Nucleus accumbens (tissue), 56 donors: ENCODE results near the gene WFIKKN2.
"Not testable (repeated sequence)": the region's sequence is repeated elsewhere in the genome, so short reads cannot be mapped to it uniquely, and the experiment has no call there.

ENCODE experiments used
- DNase-seq, 56 donors: peaks; one replicate each; lab custom pipeline; 2025; lab: John Stamatoyannopoulos, UW

The WFIKKN2 gene, protein sequence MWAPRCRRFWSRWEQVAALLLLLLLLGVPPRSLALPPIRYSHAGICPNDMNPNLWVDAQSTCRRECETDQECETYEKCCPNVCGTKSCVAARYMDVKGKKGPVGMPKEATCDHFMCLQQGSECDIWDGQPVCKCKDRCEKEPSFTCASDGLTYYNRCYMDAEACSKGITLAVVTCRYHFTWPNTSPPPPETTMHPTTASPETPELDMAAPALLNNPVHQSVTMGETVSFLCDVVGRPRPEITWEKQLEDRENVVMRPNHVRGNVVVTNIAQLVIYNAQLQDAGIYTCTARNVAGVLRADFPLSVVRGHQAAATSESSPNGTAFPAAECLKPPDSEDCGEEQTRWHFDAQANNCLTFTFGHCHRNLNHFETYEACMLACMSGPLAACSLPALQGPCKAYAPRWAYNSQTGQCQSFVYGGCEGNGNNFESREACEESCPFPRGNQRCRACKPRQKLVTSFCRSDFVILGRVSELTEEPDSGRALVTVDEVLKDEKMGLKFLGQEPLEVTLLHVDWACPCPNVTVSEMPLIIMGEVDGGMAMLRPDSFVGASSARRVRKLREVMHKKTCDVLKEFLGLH

DNA sequence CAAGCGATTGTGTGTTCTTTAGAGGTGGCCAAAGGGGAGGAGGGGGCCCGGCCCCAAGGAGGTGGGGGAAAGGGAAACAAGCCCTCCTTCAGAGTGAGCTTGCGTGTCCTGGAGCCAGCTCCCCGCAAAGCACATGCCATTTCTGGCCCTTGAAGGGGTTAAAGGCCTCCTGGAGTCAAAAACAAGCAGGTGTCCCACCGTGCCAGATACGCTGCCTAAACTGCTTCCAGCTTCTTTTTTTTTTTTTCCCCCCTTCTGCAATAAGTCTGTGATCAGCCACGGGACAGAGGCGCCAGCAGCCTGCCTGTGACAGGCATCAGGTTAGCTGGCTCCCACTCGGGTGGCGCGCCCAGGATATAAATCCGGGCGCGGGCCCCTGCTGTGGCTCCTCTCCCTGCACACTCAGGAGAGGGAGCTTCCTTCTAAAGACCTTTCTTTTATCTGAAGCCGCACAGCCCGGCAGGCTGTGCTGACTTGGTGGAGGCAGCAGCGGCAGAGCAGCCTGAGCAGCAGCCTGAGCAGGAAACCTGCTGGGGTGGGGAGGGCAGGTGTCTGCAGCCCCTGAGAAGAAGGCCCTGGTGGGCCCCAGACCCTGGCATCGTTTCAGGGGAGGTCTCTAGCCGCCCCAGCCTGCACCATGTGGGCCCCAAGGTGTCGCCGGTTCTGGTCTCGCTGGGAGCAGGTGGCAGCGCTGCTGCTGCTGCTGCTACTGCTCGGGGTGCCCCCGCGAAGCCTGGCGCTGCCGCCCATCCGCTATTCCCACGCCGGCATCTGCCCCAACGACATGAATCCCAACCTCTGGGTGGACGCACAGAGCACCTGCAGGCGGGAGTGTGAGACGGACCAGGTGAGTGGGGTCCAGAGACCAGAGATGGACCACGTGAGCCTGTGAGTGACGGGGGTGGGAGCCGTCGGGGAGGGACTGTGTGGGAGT, at the start of gene WFIKKN2:
Gene WFIKKN2 (plus strand): TSS at position 286 of the 934 bp plus-strand sequence. CDS start 352 bp downstream, at position 638.
- no peak for DNase-seq

GRCh38 chr17:50785946-50786570, 49.3 kb upstream of the WFIKKN2 start:
- DNase-seq: peak in 22 of 56 donors; percentile 3 to 54 (median 12)

DNA sequence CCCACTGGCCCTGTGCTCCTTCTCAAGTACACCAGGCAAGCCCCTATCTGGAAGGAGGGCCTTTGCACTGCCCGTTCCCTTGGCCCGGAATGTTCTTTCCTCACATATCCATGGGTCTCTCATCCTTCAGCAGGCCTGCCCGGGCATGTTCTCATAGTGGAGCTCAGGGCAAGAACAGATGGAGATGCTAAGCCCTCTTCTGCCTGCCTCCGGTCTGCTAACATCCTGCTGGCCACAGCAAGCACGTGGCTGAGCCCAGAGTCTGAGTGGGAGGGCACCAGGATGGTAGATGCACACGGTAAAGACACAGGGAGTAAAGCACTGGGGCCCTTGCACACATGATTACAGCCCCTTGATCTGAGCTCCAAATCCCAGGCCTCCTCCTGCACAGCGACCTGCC, 48.3 kb upstream of the WFIKKN2 start:
- DNase-seq: no peak

DNA sequence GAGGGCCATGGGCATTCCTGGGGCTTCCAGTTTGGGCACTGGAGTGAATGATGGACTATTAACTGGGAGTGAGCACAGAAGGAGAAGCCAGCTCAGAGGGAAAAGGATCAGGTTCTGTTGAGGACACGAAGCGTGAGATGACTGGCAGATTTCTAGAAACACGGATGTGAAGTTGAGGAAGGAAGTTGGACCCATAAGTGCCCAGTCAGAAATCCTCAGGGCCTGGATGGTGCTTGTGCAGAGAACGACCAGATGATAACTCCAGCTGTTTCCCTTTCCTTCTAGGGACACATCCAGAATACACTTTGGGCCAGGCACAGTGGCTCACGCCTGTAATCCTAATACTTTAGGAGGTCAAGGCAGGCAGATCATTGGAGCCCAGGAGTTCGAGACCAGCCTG, 44.8 kb upstream of the WFIKKN2 start:
- DNase-seq: no peak

- no peak for DNase-seq
Measured at GRCh38 chr17:50792132-50792531, 43.3 kb upstream of the WFIKKN2 start.

DNA sequence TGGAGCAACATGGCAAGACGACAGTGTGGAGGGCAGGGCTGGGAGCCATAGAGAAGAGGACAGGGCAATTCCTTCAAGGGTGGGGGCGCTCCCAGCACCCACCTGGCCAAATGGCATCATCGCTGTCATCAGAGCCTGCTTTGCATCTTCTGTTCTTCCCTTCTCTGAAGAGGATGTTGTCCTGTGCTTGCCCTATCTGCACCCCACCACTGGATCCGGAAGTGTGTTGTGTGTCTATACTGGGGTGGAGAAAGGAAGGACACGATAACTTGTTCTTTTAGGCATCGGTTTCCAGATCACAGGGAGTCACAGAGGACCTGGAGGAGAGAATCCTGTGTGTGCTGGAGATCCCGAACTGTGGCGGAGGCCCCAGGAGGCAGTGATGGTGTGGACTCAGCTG, 42.4 kb upstream of the WFIKKN2 start:
- no peak for DNase-seq

- DNase-seq: no peak
Measured at GRCh38 chr17:50794361-50794760, 41.0 kb upstream of the WFIKKN2 start.

DNA sequence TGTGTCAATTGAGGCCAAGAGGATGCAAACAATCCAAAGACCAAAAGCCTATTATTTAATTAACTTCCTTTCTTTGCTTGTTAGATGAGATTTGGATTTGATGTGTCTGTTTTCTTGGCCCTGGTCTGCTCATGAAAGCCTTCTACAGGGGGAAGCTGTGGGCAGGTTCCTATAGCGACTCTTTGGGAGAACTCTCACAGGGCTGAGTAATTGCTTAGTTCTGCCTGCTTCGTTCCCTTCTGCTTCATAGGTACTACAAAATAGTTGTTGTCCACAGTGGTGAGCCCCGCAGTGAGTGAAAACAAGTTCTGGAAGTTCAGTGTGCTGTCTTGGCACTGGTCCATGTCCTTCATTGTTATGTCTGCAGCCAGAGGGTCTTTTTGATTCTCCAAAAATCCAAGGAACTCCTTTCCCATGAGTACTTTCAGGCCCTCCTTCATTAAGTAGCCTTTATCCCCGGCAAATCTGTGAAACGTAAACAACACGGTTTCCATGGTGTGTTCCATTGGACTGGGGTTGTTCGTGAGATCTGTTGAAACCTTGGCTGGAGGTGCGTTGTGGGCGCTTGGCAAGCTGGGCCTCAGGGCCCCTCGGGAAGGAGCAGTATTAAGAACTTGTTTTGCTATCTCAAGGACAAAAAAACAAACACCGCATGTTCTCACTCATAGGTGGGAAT, 38.1 kb upstream of the WFIKKN2 start:
- DNase-seq: no peak

DNA sequence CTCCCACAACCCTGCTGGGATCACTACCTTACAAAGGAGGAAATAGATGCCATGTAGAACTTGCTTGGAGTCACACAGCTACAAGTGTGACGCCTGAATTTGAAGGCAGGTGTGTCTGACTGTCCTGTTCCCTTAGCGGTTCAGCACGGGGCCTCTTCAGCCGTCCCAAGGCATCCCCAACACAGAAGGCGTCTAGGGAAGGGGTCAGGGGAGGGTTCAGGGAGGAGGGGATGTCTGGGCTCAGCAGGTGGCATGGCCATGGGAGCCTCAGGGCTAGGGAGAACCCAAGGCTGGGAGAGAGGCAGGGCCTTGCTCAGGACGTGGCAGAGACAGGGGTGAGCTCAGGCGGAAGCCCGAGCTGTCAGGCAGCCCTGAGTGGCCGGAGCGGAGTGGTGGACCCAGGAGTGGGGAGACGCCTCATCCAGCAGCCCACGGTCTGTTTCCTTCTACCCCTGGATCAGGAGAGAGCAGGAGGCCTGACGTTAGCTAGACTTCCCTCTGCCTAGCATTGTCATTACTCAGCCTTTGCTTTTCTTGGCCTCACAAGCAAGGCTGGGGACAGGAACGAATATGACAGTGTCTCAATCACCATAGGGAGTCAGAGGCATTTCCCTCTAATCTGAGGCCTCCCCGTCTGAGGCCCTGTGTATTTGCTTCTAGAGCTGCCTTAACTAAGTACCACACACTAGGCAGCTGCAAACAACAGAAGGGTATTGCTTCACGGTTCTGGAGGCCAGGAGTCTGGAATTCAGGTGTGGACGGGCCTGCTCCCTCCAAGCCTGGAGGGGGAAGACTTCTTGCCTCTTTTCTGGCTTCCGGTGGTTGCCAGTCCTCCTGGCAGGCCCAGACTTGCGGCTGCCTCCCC, 36.7 kb upstream of the WFIKKN2 start:
- DNase-seq: no peak

DNA sequence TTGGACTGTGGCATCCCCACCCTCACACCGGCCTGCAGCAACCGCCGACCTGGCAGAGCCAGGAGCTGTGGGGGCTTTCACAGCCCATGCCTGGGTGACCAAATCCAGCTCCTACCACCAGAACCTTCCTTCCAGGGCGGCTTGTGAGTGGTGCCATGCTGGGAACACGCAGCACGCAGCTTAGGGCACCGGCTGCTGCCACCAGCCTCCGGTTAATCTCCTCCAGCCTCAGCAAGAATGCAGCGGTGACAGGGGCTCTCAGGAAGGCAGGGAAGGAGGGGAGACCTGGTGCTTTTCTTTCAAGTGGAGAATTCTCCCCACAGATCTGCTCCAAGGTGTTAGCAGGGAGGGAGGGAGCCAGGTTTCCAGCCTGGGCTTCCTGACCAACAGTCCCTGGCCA, 35.8 kb upstream of the WFIKKN2 start:
- no peak for DNase-seq

DNA sequence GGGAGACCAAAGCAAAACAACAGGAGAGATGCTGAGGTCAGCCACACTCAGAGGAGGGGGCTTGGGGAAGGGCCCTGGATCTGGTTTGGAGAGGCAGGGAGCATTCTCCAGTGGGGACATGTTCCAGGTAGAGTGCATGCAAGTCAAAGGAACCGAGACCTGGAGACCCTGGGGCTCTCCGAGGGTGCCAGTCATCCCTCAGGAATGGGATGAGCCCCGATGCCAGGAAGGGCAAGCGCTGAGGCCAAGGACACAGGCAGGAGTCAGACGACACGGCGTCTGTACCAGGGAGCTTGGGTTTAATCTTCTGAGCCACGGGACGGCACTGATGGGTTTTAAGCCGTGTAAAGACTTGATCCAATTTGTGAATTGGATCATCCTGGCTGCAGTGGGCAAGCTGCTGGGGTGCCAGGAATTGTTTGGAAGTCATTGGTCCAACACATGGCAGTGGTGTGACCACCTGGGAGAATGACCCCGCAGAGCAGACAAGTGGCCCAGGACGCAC, 35.1 kb upstream of the WFIKKN2 start:
- DNase-seq: no peak

GRCh38 chr17:50802609-50803571, 32.5 kb upstream of the WFIKKN2 start:
- DNase-seq: no peak

GRCh38 chr17:50803676-50804075, 31.7 kb upstream of the WFIKKN2 start:
- no peak for DNase-seq

DNA sequence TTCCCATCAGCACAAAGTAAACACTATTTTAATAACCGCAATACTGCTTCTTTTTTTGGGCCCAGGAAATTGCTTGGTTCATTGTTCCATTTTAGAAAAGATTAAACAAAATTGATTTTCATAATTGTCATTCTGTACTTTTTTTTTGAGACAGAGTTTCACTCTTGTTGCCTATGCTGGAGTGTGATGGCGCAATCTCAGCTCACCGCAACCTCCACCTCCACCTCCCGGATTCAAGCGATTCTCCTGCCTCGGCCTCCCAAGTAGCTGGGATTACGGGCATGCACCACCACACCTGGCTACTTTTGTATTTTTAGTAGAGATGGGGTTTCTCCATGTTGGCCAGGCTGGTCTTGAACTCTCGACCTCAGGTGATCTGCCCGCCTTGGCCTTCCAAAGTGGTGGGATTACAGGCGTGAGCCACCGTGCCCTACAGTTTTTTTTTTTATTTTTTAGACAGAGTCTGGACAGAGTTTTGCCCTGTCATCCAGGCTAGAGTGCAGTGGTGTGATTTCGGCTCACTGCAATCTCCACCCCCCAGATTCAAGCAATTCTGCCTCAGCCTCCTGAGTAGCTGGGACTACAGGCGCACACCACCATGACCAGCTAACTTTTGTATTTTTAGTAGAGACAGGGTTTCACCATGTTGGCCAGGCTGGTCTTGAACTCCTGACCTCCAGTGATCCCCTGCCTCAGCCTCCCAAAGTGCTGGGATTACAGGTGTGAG, 30.5 kb upstream of the WFIKKN2 start:
- not testable (repeated sequence) for DNase-seq

DNA sequence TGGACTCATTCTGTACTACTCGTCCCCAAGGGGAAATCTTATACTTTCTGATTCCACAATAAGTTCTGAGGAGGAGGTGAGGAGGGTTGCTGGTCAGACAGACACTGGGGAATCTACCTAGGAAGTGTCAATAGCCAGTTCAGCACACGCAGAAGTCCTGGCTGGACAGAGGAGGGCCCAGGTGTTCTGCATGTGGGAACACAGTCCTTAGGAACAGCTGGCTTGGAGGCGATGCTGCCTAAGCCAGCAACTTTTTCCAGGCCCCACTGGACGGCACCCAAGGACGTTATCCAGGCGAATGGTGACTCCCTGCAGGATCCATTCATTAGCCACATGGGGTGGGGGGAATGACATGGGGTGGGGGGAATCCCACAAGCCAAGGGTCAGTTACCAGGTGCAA, 29.9 kb upstream of the WFIKKN2 start:
- DNase-seq: no peak

DNA sequence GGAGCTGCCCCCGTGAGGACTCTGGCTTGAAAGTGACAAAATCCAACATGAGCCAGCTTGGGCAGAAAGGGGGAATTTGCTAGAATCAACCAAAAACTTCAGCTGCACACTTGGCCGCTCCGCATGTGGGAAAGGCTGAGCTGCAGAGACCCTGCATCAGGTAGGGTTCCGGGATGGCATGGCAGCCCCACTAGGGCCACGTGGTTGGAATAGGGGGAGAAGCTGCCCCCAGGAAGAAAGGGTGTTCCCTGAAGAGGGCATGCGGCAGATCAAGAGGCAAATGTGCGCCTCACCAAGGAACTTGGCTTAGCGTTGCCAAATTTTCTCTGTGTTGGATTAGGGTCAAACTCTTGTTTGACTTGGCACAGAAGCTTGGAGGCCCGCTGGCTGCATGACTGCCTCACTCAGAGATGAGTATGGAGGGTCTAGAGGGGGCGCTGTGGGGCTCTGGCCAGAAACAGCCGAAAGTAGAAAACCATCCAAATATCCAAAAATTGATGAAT, 29.2 kb upstream of the WFIKKN2 start:
- DNase-seq: no peak

GRCh38 chr17:50807009-50807408, 28.4 kb upstream of the WFIKKN2 start:
- DNase-seq: no peak
